LNCAP (cell line): ENCODE measurements around the gene MORF4L1.

Source experiments
- CTCF ChIP-seq: fragments of 450-650 bp; IDR thresholded peaks from 2 replicates; pipeline ENCODE4 v1.5.1; 2017; ENCODE audit warnings: mild to moderate bottlenecking

Gene MORF4L1

GRCh38 chr15:78916088-78916487 lies 43.4 kb downstream of the MORF4L1 start:
- no peak for TF ChIP-seq CTCF

GRCh38 chr15:78917888-78918287 lies 45.2 kb downstream of the MORF4L1 start:
- no peak for TF ChIP-seq CTCF

DNA sequence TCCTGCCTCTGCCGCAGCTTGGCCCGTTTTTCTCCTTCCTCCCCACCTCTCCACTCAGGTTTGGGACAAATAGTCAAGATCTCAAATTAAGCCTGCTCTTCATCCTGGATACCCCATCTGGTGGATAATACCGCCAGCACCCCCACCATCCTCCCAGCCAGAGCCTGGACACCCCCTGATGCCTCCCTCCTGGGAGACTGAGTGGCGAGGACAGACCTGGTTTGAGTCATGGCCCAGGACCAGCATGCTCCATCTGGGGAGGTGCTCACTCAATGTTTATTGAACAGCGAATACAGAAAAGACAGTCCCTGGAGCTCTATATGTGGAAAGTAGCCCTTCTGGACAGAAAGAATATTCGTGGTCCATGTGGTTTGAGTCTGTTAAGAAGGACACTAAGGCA lies 48.8 kb downstream of the MORF4L1 start:
- no peak for TF ChIP-seq CTCF

DNA sequence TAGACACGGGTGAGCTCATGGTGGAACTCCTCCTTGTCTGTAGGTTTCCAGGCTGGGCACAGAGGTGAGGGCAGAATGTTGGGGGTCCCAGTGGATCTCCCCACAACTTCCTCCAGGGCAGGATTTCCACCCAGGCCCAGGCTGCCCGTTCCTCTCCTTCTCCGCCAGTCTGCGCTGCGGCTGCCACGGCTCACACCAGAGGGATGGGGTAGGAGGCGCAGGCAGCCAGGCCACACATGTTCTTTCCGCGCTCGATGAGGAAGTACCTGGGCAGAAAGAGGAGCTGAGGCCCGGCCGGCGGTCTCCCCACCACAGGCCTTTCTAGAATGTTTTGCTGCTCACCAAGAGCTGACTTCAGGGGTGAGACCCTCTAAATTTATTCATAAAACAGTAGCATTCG lies 49.2 kb downstream of the MORF4L1 start:
- no peak for TF ChIP-seq CTCF

DNA sequence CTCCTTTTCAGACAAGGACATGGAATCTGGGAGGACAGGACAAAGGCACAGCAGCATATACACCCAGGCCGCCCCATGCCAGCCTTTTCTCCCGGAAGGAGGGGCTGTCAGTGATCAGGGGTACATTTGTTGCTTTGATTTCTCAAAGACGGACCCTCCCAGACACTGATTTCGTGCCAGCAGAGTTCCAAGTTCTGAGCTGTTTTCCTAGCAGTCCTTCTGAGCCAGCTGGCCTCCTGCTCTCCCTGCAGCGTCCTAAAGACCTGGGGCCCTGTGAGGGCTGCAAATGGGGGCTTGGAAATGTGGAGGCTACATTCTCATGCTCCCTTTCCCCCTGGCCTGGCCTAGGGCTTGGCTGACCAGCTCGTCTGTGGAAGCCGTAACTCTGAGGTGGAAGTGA lies 49.8 kb downstream of the MORF4L1 start:
- TF ChIP-seq CTCF, result no peak

GRCh38 chr15:78923015-78923414 lies 50.3 kb downstream of the MORF4L1 start:
- TF ChIP-seq CTCF, result no peak

- no peak for TF ChIP-seq CTCF
Measured at GRCh38 chr15:78923480-78924360, 51.0 kb downstream of the MORF4L1 start.
